Glutamatergic neuron (in vitro differentiated cells): ENCODE measurements around the gene CFL1. TPM values are rescaled to one million over a fixed set of nuclear protein-coding genes. Genes with fewer than 3 reads are reported as not detected.

ENCODE experiments used
- DNase-seq: peaks from one replicate; pipeline ENCODE4 v3.0.0; 2022
- H3K27ac Mint-ChIP-seq: one replicate; pipeline ENCODE4 v1.8.0; 2020; ENCODE audit warnings: mild to moderate bottlenecking, mixed read lengths, inconsistent platforms; ENCODE audit not compliant: unreplicated experiment
- H3K27me3 Mint-ChIP-seq: one replicate; pipeline ENCODE4 v1.8.0; 2020; ENCODE audit warnings: mild to moderate bottlenecking, moderate library complexity, mixed read lengths, inconsistent platforms; ENCODE audit not compliant: unreplicated experiment
- H3K36me3 Mint-ChIP-seq: one replicate; pipeline ENCODE4 v1.8.0; 2020; ENCODE audit warnings: mild to moderate bottlenecking, mixed read lengths, inconsistent platforms; ENCODE audit not compliant: unreplicated experiment
- H3K4me1 Mint-ChIP-seq: one replicate; pipeline ENCODE4 v1.8.0; 2020; ENCODE audit warnings: mild to moderate bottlenecking, low read depth, mixed read lengths, inconsistent platforms; ENCODE audit not compliant: unreplicated experiment
- H3K4me3 Mint-ChIP-seq: one replicate; pipeline ENCODE4 v1.8.0; 2020; ENCODE audit warnings: mild to moderate bottlenecking, mixed read lengths, inconsistent platforms; ENCODE audit not compliant: unreplicated experiment
- H3K9me3 Mint-ChIP-seq: one replicate; pipeline ENCODE4 v1.8.0; 2020; ENCODE audit warnings: mild to moderate bottlenecking, moderate library complexity, mixed read lengths, inconsistent platforms; ENCODE audit not compliant: unreplicated experiment
- CTCF ChIP-seq: fragments of 200-600 bp; sonication (generic); IDR thresholded peaks from one replicate; pipeline ENCODE4 v1.5.0; 2021; ENCODE audit not compliant: partially characterized antibody, unreplicated experiment
- total RNA-seq: library from RNA; stranded (reverse); fragmentation: NEBNext Ultra II Directional; extraction: Animal tissue kit (Norgen Biotek cat#: 25700); gene quantifications from one replicate; pipeline ENCODE4 v1.2.1, GENCODE V29; 2021; ENCODE audit not compliant: unreplicated experiment

CFL1 gene
- total RNA-seq, 1 donor from 2014 or later: 1,294 TPM

GRCh38 chr11:65883786-65884715 lies 26.1 kb upstream of the CFL1 start:
- Mint-ChIP-seq H3K27me3 (peaks cover 11% of the 10 kb centered on the region), H3K36me3 (no peaks in the 10 kb centered on the region), H3K4me3 (peak overlapping the region; percentile 76), H3K27ac (peak overlapping the region; percentile 95), H3K4me1 (peaks cover 15% of the 10 kb centered on the region), H3K9me3 (peaks cover 17% of the 10 kb centered on the region)
- no peak for TF ChIP-seq CTCF
- DNase-seq: no peak

- Mint-ChIP-seq H3K36me3 (no peaks in the 10 kb centered on the region), H3K4me3 (no peak overlapping the region), H3K4me1 (peaks cover 11% of the 10 kb centered on the region), H3K9me3 (peaks cover 13% of the 10 kb centered on the region), H3K27ac (no peak overlapping the region), H3K27me3 (peaks cover 7% of the 10 kb centered on the region)
- TF ChIP-seq CTCF: no peak
- DNase-seq: no peak
Measured at GRCh38 chr11:65883058-65883761, 25.2 kb upstream of the CFL1 start.

GRCh38 chr11:65882120-65883057 lies 24.4 kb upstream of the CFL1 start:
- H3K27me3 Mint-ChIP-seq: peaks cover 4% of the 10 kb centered on the region
- H3K9me3 Mint-ChIP-seq: peaks cover 13% of the 10 kb centered on the region
- H3K36me3 Mint-ChIP-seq: no peaks in the 10 kb centered on the region
- no peak overlapping the region for H3K4me3 Mint-ChIP-seq
- H3K27ac Mint-ChIP-seq: no peak overlapping the region
- DNase-seq: no peak
- no peak for TF ChIP-seq CTCF
- H3K4me1 Mint-ChIP-seq: peaks cover 11% of the 10 kb centered on the region

GRCh38 chr11:65880844-65881421 lies 23.0 kb upstream of the CFL1 start:
- Mint-ChIP-seq H3K36me3 (no peaks in the 10 kb centered on the region), H3K9me3 (peaks cover 7% of the 10 kb centered on the region), H3K27ac (no peak overlapping the region), H3K27me3 (peaks cover 4% of the 10 kb centered on the region), H3K4me1 (peaks cover 5% of the 10 kb centered on the region), H3K4me3 (no peak overlapping the region)
- no peak for TF ChIP-seq CTCF
- no peak for DNase-seq
